Upper lobe of left lung (tissue), 6 donors: ENCODE measurements around the gene KCNAB3. TPM values are rescaled to one million over a fixed set of nuclear protein-coding genes. Genes with fewer than 3 reads are reported as not detected.

ENCODE experiments used
- ATAC-seq, 2 donors: fragments of 200-7000 bp; cut with Tn5 transposase; one replicate each; pipeline ENCODE4 v1.9.1; 2022; ENCODE audit warnings: mild to moderate bottlenecking in 2 of 2, moderate library complexity in 2 of 2; ENCODE audit not compliant: low FRiP score in 2 of 2
- DNase-seq, 2 donors: peaks; one replicate each; pipeline ENCODE4 v3.0.0-alpha.2; 2019 to 2020
- H3K27ac ChIP-seq, 4 donors: fragments of 200-600 bp; sonication (generic); one replicate each; pipeline ENCODE4 v1.5.1; 2016 to 2019
- H3K27me3 ChIP-seq, 4 donors: fragments of 200-600 bp; sonication (generic); one replicate each; pipeline ENCODE4 v1.5.1; 2017 to 2019
- H3K36me3 ChIP-seq, 4 donors: fragments of 200-600 bp; sonication (generic); one replicate each; pipeline ENCODE4 v1.5.1; 2016 to 2019
- H3K4me1 ChIP-seq, 4 donors: fragments of 200-600 bp; sonication (generic); one replicate each; pipeline ENCODE4 v1.5.1; 2018 to 2019
- H3K4me3 ChIP-seq, 4 donors: fragments of 200-600 bp; sonication (generic); one replicate each; pipeline ENCODE4 v1.5.1; 2017 to 2019; ENCODE audit warnings: mild to moderate bottlenecking in 2 of 4, moderate library complexity in 1 of 4
- H3K9me3 ChIP-seq, 4 donors: fragments of 200-600 bp; sonication (generic); one replicate each; pipeline ENCODE4 v1.5.1; 2018 to 2019
- EP300 ChIP-seq, 4 donors: sonication (generic); formaldehyde crosslinking; IDR thresholded peaks; one replicate each; pipeline ENCODE4 v1.5.1; 2017; ENCODE audit warnings: antibody characterized with exemption in 4 of 4, control low read depth in 2 of 4
- POLR2A ChIP-seq, 4 donors: fragments of 450-650 bp; IDR thresholded peaks; one replicate each; pipeline ENCODE4 v1.5.1; 2016 to 2017; ENCODE audit warnings: antibody characterized with exemption in 4 of 4, mild to moderate bottlenecking in 2 of 4
- POLR2AphosphoS5 ChIP-seq, 2 donors: sonication (generic); formaldehyde crosslinking; IDR thresholded peaks; one replicate each; pipeline ENCODE4 v1.5.1; 2017; ENCODE audit warnings: antibody characterized with exemption in 2 of 2
- WGBS, 2 donors: methylation state at CpG; one replicate each; pipeline ENCODE4 v1.1.5; 2017 to 2018; 5-methylcytosine and 5-hydroxymethylcytosine counted together
- total RNA-seq, 6 donors: library from RNA; depleted of rRNA in 4 of 6; stranded (reverse); fragments of >200 nt in 4 of 6; gene quantifications; one replicate each; pipeline versions ENCODE4 v1.1.0 to v1.2.1, GENCODE V29; 2016 to 2021
- TF ChIP-seq, protein P1 (sequence below), 6 experiments: fragments of 450-650 bp in 4 of 6; fragments of 200-600 bp in 2 of 6; sonication (generic) in 2 of 6; IDR thresholded peaks; one replicate each; pipeline ENCODE4 v1.5.1; 2016 to 2019; ENCODE audit warnings: antibody characterized with exemption in 6 of 6
- donor health status: DM: no; HTN: no; CAD: no; lungs with moderate emphysema.
- donor health status: DM: no; HTN: yes; CAD: no; lungs with severe emphysema.

KCNAB3 gene
- total RNA-seq, 6 donors from 2014 or later, result 4.2 to 10.0 (median 5.7) TPM

DNA sequence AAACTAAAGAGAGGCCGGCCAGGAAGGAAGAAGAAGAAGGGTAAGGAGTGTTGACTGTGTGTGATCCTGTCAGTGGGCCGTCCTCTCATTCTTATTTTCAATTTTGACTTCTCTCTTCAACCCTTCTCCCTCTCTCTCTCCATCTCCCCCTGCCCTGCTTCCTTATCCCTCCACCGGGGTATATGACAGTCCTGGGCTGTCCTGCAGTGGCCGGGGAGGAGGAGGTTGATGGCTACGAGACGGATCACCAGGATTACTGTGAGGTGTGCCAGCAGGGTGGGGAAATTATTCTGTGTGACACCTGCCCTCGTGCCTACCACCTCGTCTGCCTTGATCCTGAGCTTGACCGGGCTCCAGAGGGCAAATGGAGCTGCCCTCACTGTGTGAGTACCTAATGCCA is 35.4 kb downstream of the KCNAB3 start:
- ATAC-seq (no peak), DNase-seq (no peak)
- no peaks in the 10 kb centered on the region for H3K9me3 ChIP-seq
- H3K27ac ChIP-seq, result no peak overlapping the region
- no peaks in the 10 kb centered on the region for H3K27me3 ChIP-seq
- H3K36me3 ChIP-seq, result peaks cover 24 to 84% (median 60%) of the 10 kb centered on the region in 4 donors
- TF ChIP-seq, protein P1, sequence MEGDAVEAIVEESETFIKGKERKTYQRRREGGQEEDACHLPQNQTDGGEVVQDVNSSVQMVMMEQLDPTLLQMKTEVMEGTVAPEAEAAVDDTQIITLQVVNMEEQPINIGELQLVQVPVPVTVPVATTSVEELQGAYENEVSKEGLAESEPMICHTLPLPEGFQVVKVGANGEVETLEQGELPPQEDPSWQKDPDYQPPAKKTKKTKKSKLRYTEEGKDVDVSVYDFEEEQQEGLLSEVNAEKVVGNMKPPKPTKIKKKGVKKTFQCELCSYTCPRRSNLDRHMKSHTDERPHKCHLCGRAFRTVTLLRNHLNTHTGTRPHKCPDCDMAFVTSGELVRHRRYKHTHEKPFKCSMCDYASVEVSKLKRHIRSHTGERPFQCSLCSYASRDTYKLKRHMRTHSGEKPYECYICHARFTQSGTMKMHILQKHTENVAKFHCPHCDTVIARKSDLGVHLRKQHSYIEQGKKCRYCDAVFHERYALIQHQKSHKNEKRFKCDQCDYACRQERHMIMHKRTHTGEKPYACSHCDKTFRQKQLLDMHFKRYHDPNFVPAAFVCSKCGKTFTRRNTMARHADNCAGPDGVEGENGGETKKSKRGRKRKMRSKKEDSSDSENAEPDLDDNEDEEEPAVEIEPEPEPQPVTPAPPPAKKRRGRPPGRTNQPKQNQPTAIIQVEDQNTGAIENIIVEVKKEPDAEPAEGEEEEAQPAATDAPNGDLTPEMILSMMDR (IDR thresholded peaks at IDR 0.05), result no peak
- no peak for TF ChIP-seq POLR2AphosphoS5 (IDR thresholded peaks at IDR 0.05)
- no peak for TF ChIP-seq POLR2A (IDR thresholded peaks at IDR 0.05)
- TF ChIP-seq EP300 (IDR thresholded peaks at IDR 0.05), result no peak
- peaks cover 10 to 13% (median 11%) of the 10 kb centered on the region in 4 donors for H3K4me1 ChIP-seq
- no peak overlapping the region for H3K4me3 ChIP-seq
- WGBS, 2 donors, result 90 to 92% methylated on average over 9 of the region's 9 CpGs

DNA sequence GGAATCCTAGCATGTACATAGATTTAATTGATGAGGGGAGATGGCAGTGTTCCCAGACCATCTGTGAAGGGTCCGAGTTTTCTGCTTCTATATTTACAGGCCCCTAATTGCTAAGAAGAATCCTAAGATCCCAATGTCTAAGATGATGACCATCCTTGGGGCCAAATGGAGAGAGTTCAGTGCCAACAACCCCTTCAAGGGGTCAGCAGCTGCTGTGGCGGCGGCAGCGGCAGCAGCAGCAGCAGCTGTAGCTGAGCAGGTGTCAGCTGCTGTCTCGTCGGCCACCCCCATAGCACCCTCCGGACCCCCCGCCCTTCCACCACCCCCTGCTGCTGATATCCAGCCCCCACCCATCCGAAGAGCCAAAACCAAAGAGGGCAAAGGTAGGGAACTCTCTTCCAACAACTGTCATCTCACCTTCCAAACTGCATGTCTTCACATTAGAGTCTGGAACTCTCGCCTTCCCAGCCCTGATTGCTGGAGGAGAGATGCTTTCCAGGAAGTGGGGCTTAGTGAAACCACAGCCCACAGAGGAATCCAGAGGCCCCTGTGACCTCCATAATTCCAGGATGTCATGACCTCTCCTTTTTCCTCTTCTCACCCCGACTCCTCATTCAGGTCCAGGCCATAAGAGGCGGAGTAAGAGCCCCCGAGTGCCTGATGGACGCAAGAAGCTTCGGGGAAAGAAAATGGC is 36.3 kb downstream of the KCNAB3 start:
- 82 to 89% methylated on average over 15 of the region's 15 CpGs for WGBS, 2 donors
- DNase-seq, result no peak
- no peak for TF ChIP-seq EP300 (IDR thresholded peaks at IDR 0.05)
- TF ChIP-seq POLR2AphosphoS5 (IDR thresholded peaks at IDR 0.05), result no peak
- TF ChIP-seq, protein P1 (IDR thresholded peaks at IDR 0.05), result no peak
- TF ChIP-seq POLR2A (IDR thresholded peaks at IDR 0.05), result no peak
- ATAC-seq, result no peak
- peaks cover 19 to 22% (median 20%) of the 10 kb centered on the region in 4 donors for H3K4me1 ChIP-seq
- H3K27me3 ChIP-seq, result no peaks in the 10 kb centered on the region
- H3K4me3 ChIP-seq, result no peak overlapping the region
- no peaks in the 10 kb centered on the region for H3K9me3 ChIP-seq
- H3K36me3 ChIP-seq, result peaks cover 21 to 75% (median 51%) of the 10 kb centered on the region in 4 donors
- no peak overlapping the region for H3K27ac ChIP-seq

DNA sequence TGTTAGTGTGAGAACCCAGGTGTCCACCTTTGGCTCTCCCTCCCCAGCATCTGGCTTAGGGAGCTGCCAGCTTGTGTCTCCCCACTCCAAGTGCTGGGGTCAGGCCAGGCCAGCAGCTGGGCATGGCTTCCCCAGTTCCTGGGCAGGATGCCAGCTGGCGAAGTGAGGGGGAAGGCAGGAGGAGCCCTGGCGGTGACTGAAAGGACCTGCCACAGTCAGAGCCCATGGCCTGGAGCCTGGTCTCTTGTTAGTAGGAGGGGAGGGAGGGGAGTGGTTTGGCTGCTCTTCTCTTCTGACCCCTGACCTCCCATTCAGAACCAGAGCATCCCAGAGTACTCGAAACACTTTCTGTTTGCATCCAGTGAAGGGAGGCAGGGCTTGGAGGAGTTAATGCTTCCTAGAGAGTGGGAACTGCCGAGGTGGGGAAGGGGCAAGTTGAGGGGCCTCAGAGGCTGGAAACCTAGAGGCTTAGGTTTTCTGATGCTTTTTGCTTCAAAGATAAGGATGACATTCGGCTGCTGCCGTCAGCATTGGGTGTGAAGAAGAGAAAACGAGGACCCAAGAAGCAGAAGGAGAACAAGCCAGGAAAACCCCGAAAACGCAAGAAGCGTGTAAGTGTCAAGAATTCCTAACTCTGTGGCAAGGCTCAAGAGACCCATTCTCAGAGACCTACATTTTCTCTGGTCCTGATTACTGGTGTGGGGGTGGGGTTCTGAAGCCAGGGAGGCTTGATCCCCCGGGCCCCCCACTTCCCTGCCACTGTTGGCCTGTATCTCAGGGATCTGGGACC is 40.3 kb downstream of the KCNAB3 start:
- peak; percentile 90 to 98 for DNase-seq
- H3K4me3 ChIP-seq, result peak overlapping the region in 1 of 4 donors; percentile 96
- peaks cover 39 to 50% (median 47%) of the 10 kb centered on the region in 4 donors for H3K4me1 ChIP-seq
- TF ChIP-seq POLR2AphosphoS5 (IDR thresholded peaks at IDR 0.05), result peak; percentile 89 to 93
- peak in 1 of 4 donors; percentile 82 for TF ChIP-seq EP300 (IDR thresholded peaks at IDR 0.05)
- TF ChIP-seq, protein P1 (IDR thresholded peaks at IDR 0.05), result peak; percentile 45 to 90 (median 82)
- peak in 1 of 4 donors; percentile 43 for TF ChIP-seq POLR2A (IDR thresholded peaks at IDR 0.05)
- peaks cover 9 to 38% (median 22%) of the 10 kb centered on the region in 4 donors for H3K36me3 ChIP-seq
- no peaks in the 10 kb centered on the region for H3K9me3 ChIP-seq
- no peaks in the 10 kb centered on the region for H3K27me3 ChIP-seq
- H3K27ac ChIP-seq, result peak overlapping the region; percentile 89 to 96 (median 92)
- 28 to 29% methylated on average over 9 to 11 of the region's 11 CpGs for WGBS, 2 donors
- ATAC-seq, result peak; percentile 73 to 90

GRCh38 chr17:7888184-7888920 is 41.3 kb downstream of the KCNAB3 start, which contains the start of gene CHD3:
TSS of gene CHD3 (plus strand) at chr17:7888789. CDS start at chr17:7889001, 212 bp downstream.
- DNase-seq, result peak; percentile 76 to 86
- Histone ChIP-seq H3K36me3 (peaks cover 0 to 27% (median 12%) of the 10 kb centered on the region in 4 donors), H3K4me1 (peaks cover 39 to 53% (median 50%) of the 10 kb centered on the region in 4 donors), H3K9me3 (no peaks in the 10 kb centered on the region), H3K27me3 (no peaks in the 10 kb centered on the region), H3K27ac (peak within 1 kb of the TSS; percentile 89 to 96 (median 92)), H3K4me3 (peak within 1 kb of the TSS; percentile 34 to 96 (median 73))
- peak in 2 of 4 donors; percentile 27 to 34 for TF ChIP-seq POLR2A (IDR thresholded peaks at IDR 0.05)
- TF ChIP-seq EP300 (IDR thresholded peaks at IDR 0.05), result no peak
- TF ChIP-seq POLR2AphosphoS5 (IDR thresholded peaks at IDR 0.05), result peak; percentile 13 to 64
- TF ChIP-seq, protein P1 (IDR thresholded peaks at IDR 0.05), result no peak
- 8 to 30% methylated on average over 6 to 18 of the region's 18 CpGs for WGBS, 2 donors
- ATAC-seq, result peak; percentile 32 to 71
